Psoas muscle (tissue), 8 donors: ENCODE data around the gene CDH4. TPM values are rescaled to one million over a fixed set of nuclear protein-coding genes. Genes with fewer than 3 reads are reported as not detected.

Source experiments
- ATAC-seq, 4 donors: fragments of 200-7000 bp; cut with Tn5 transposase; one replicate each; pipeline ENCODE4 v1.9.1; 2020; ENCODE audit warnings: moderate library complexity in 3 of 4, mild to moderate bottlenecking in 2 of 4
- DNase-seq, 2 donors: peaks; one replicate each; pipeline ENCODE4 v3.0.0-alpha.2; 2020
- H3K27ac ChIP-seq: fragments of 200-600 bp; one replicate; pipeline ENCODE4 v1.8.0; 2022
- H3K27me3 ChIP-seq, 3 donors: fragments of 200-600 bp in 1 of 3; one replicate each; pipeline versions ENCODE4 v1.6.1 to v1.8.0; 2013 to 2022; ENCODE audit warnings: low read length in 2 of 3, mild to moderate bottlenecking in 2 of 3, moderate library complexity in 1 of 3; ENCODE audit not compliant: insufficient read depth in 3 of 3
- H3K36me3 ChIP-seq, 2 donors: fragments of 200-600 bp in 1 of 2; one replicate each; pipeline versions ENCODE4 v1.6.1 to v1.8.0; 2013 to 2022; ENCODE audit warnings: low read depth in 1 of 2, mild to moderate bottlenecking in 1 of 2, moderate library complexity in 1 of 2; ENCODE audit not compliant: insufficient read depth in 1 of 2
- H3K4me1 ChIP-seq: fragments of 200-600 bp; one replicate; pipeline ENCODE4 v1.8.0; 2022
- H3K4me3 ChIP-seq: fragments of 200-600 bp; one replicate; pipeline ENCODE4 v1.8.0; 2022; ENCODE audit warnings: mild to moderate bottlenecking
- H3K9me3 ChIP-seq: fragments of 200-600 bp; one replicate; pipeline ENCODE4 v1.8.0; 2022
- CTCF ChIP-seq: fragments of 200-600 bp; IDR thresholded peaks from one replicate; pipeline ENCODE4 v1.8.0; 2022; ENCODE audit warnings: antibody characterized with exemption
- WGBS, 3 donors: extraction: QIAGEN DNeasy Blood & Tissue Kit; methylation state at CpG; one replicate each; pipeline versions ENCODE4 v1.1.6 to v1.1.7; 2013; 5-methylcytosine and 5-hydroxymethylcytosine counted together
- intact Hi-C, 2 donors: fragments of 100-400 bp; cut with DNase I; formaldehyde crosslinking; loops; one replicate each; pipeline versions ENCODE4 v1.11.0 to v1.14.2; 2022
- polyA plus RNA-seq, 3 donors: library from polyadenylated mRNA; stranded (reverse); fragments of 200-250 nt; gene quantifications; one replicate each; pipeline ENCODE4 v1.2.3, GENCODE V29; 2013
- total RNA-seq, 4 donors: library from RNA; stranded (reverse); fragmentation: NEBNext Ultra II Directional in 2 of 4; extraction: Animal tissue kit (Norgen Biotek cat#: 25700) in 2 of 4; gene quantifications; one replicate each; pipeline versions ENCODE4 v1.2.1 to v1.2.4, GENCODE V29; 2021 to 2023
- donor health status: healthy with polysubstance abuse.
- donor health status: DM: no; HTN: no; CAD: no; lungs with moderate emphysema.
- donor health status: Bipolar disorder and iron deficiency.
- donor health status: healthy.
- donor health status: DM: yes; HTN: yes; CAD: no.
- donor health status: DM: no; HTN: no; CAD: no.
- donor health status: DM: no; HTN: no; CAD: no.
- donor health status: DM: yes; HTN: yes; CAD: no.

Gene CDH4
- total and polyA plus RNA-seq, 7 donors: 0.26 to 1.0 (median 0.34) TPM

GRCh38 chr20:61712688-61713087 is 460.6 kb downstream of the CDH4 start:
- Histone ChIP-seq H3K36me3 (no peaks in the 10 kb centered on the region), H3K4me3 (no peak overlapping the region), H3K27me3 (peaks cover 0 to 4% (median 0%) of the 10 kb centered on the region in 3 donors), H3K4me1 (no peaks in the 10 kb centered on the region), H3K27ac (no peak overlapping the region), H3K9me3 (no peaks in the 10 kb centered on the region)
- no peak for DNase-seq
- no peak for ATAC-seq
- intact Hi-C loops: no loop called here
- WGBS, 3 donors: 21 to 34% (median 29%) methylated on average over 9 of the region's 9 CpGs
- no peak for TF ChIP-seq CTCF

- intact Hi-C loops: no loop called here
- 35 to 54% (median 42%) methylated on average over 11 of the region's 11 CpGs for WGBS, 3 donors
- H3K36me3 ChIP-seq: no peaks in the 10 kb centered on the region
- H3K4me1 ChIP-seq: no peaks in the 10 kb centered on the region
- H3K4me3 ChIP-seq: no peak overlapping the region
- DNase-seq (no peak), ATAC-seq (no peak)
- no peak overlapping the region for H3K27ac ChIP-seq
- no peaks in the 10 kb centered on the region for H3K9me3 ChIP-seq
- no peak for TF ChIP-seq CTCF
- peaks cover 0 to 3% (median 0%) of the 10 kb centered on the region in 3 donors for H3K27me3 ChIP-seq
These were observed 466.4 kb downstream of the CDH4 start for GRCh38 chr20:61718361-61719005.

GRCh38 chr20:61719691-61720347 is 467.8 kb downstream of the CDH4 start:
- intact Hi-C loops: no loop called here
- no peaks in the 10 kb centered on the region for H3K4me1 ChIP-seq
- TF ChIP-seq CTCF: no peak
- no peaks in the 10 kb centered on the region for H3K9me3 ChIP-seq
- 30 to 42% (median 35%) methylated on average over 25 of the region's 25 CpGs for WGBS, 3 donors
- ATAC-seq (no peak), DNase-seq (no peak)
- peaks cover 0 to 3% (median 0%) of the 10 kb centered on the region in 3 donors for H3K27me3 ChIP-seq
- H3K36me3 ChIP-seq: no peaks in the 10 kb centered on the region
- no peak overlapping the region for H3K27ac ChIP-seq
- H3K4me3 ChIP-seq: no peak overlapping the region

GRCh38 chr20:61720348-61720696 is 468.3 kb downstream of the CDH4 start:
- H3K9me3 ChIP-seq: no peaks in the 10 kb centered on the region
- H3K4me3 ChIP-seq: no peak overlapping the region
- no peak overlapping the region for H3K27ac ChIP-seq
- no peak for TF ChIP-seq CTCF
- H3K27me3 ChIP-seq: peaks cover 0 to 3% (median 0%) of the 10 kb centered on the region in 3 donors
- 44 to 54% (median 45%) methylated on average over 4 of the region's 4 CpGs for whole genome bisulfite sequencing, 3 donors
- no peaks in the 10 kb centered on the region for H3K4me1 ChIP-seq
- no peaks in the 10 kb centered on the region for H3K36me3 ChIP-seq
- DNase-seq (no peak), ATAC-seq (no peak)
- intact Hi-C loops: no loop called here
